GM12891 (cell line): Measurements from ENCODE around the gene RHBDL2.

Experiments used
- PAX5 ChIP-seq: IDR thresholded peaks from 2 replicates; pipeline ENCODE4 v1.6.1; 2011; ENCODE audit warnings: low read length, moderate library complexity, mild to moderate bottlenecking; ENCODE audit not compliant: insufficient read depth, severe bottlenecking
- POLR2A ChIP-seq: IDR thresholded peaks from 2 replicates; pipeline ENCODE4 v1.6.1; 2011; ENCODE audit warnings: low read depth, low read length, control low read depth
- POLR2AphosphoS5 ChIP-seq: IDR thresholded peaks from 2 replicates; pipeline ENCODE4 v1.6.1; 2011; ENCODE audit warnings: low read depth, low read length, control low read depth
- POU2F2 ChIP-seq: IDR thresholded peaks from 2 replicates; pipeline ENCODE4 v1.6.1; 2011; ENCODE audit warnings: low read depth, mild to moderate bottlenecking, control low read depth, low read length, moderate library complexity
- SPI1 ChIP-seq: IDR thresholded peaks from 2 replicates; pipeline ENCODE4 v1.6.1; 2011; ENCODE audit warnings: low read depth, low read length, control low read depth
- TAF1 ChIP-seq: IDR thresholded peaks from 2 replicates; pipeline ENCODE4 v1.6.1; 2011; ENCODE audit warnings: low read depth, low read length, control low read depth

DNA sequence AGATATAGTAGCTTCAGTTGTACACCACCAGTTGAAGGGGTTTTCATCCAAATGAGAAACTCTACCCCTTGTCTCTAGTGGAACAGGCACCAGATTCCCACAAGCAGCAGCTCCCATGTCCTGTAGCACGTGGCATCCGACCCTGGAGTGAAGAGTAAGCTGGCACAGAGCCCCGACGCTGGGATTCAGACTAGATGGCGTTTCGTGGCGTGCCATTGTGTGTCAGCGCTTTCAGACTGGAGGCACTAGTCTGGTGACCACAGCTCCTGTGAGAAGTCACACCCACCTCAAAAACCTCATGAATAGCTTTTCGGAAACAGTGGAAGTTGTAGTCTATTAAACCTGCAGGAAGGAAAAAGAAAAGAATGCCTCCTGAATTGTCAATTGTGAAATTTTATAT is 102.3 kb downstream of the RHBDL2 start:
- TF ChIP-seq POLR2A (no peak), POLR2AphosphoS5 (no peak), TAF1 (no peak), POU2F2 (no peak), SPI1 (no peak), PAX5 (no peak)
